Measurements from ENCODE around the gene OST4.
"Not testable (repeated sequence)": the region's sequence is repeated elsewhere in the genome, so short reads cannot be mapped to it uniquely, and the experiment has no call there.

The OST4 gene

GRCh38 chr2:27077231-27077630 is 5.8 kb upstream of the OST4 start:
- no peak for DNase-seq (ENCODE audit: low spot score)
- Histone ChIP-seq H3K4me1 (ENCODE audit: insufficient read depth, poor library complexity, severe bottlenecking) (peaks cover 4% of the 10 kb centered on the region), H3K9me3 (ENCODE audit: severe bottlenecking) (no peaks in the 10 kb centered on the region), H3K4me3 (ENCODE audit: severe bottlenecking) (no peak overlapping the region), H3K27ac (ENCODE audit: poor library complexity, severe bottlenecking) (no peak overlapping the region), H3K27me3 (ENCODE audit: insufficient read depth, poor library complexity, severe bottlenecking) (no peaks in the 10 kb centered on the region), H3K36me3 (ENCODE audit: low read depth) (no peaks in the 10 kb centered on the region)
- ATAC-seq (ENCODE audit: low read depth): no peak
- TF ChIP-seq CTCF (IDR thresholded peaks at IDR 0.05; ENCODE audit: poor library complexity, severe bottlenecking): no peak

GRCh38 chr2:27076323-27076722 is 4.9 kb upstream of the OST4 start:
- no peak for TF ChIP-seq CTCF (IDR thresholded peaks at IDR 0.05; ENCODE audit: poor library complexity, severe bottlenecking)
- peaks cover under 1% of the 10 kb centered on the region for H3K4me1 ChIP-seq (ENCODE audit: insufficient read depth, poor library complexity, severe bottlenecking)
- no peaks in the 10 kb centered on the region for H3K36me3 ChIP-seq (ENCODE audit: low read depth)
- no peaks in the 10 kb centered on the region for H3K9me3 ChIP-seq (ENCODE audit: severe bottlenecking)
- no peak overlapping the region for H3K4me3 ChIP-seq (ENCODE audit: severe bottlenecking)
- H3K27me3 ChIP-seq (ENCODE audit: insufficient read depth, poor library complexity, severe bottlenecking): no peaks in the 10 kb centered on the region
- H3K27ac ChIP-seq (ENCODE audit: poor library complexity, severe bottlenecking): no peak overlapping the region
- ATAC-seq (ENCODE audit: low read depth) (no peak), DNase-seq (ENCODE audit: low spot score) (no peak)

- H3K4me3 ChIP-seq (ENCODE audit: severe bottlenecking); DNase-seq (ENCODE audit: low spot score); H3K36me3 ChIP-seq (ENCODE audit: low read depth); H3K4me1 ChIP-seq (ENCODE audit: insufficient read depth, poor library complexity, severe bottlenecking); H3K9me3 ChIP-seq (ENCODE audit: severe bottlenecking); H3K27me3 ChIP-seq (ENCODE audit: insufficient read depth, poor library complexity, severe bottlenecking); ATAC-seq (ENCODE audit: low read depth); H3K27ac ChIP-seq (ENCODE audit: poor library complexity, severe bottlenecking): not testable (repeated sequence)
These were observed 4.1 kb upstream of the OST4 start for GRCh38 chr2:27075566-27075871.

GRCh38 chr2:27074738-27075565 is 3.5 kb upstream of the OST4 start:
- DNase-seq (ENCODE audit: low spot score): no peak
- H3K27me3 ChIP-seq (ENCODE audit: insufficient read depth, poor library complexity, severe bottlenecking): no peaks in the 10 kb centered on the region
- H3K27ac ChIP-seq (ENCODE audit: poor library complexity, severe bottlenecking): no peak overlapping the region
- ATAC-seq (ENCODE audit: low read depth): no peak
- H3K4me3 ChIP-seq (ENCODE audit: severe bottlenecking): no peak overlapping the region
- no peaks in the 10 kb centered on the region for H3K9me3 ChIP-seq (ENCODE audit: severe bottlenecking)
- peaks cover 3% of the 10 kb centered on the region for H3K4me1 ChIP-seq (ENCODE audit: insufficient read depth, poor library complexity, severe bottlenecking)
- H3K36me3 ChIP-seq (ENCODE audit: low read depth): peaks cover 9% of the 10 kb centered on the region
- no peak for TF ChIP-seq CTCF (IDR thresholded peaks at IDR 0.05; ENCODE audit: poor library complexity, severe bottlenecking)

- H3K27ac ChIP-seq (ENCODE audit: poor library complexity, severe bottlenecking): no peak overlapping the region
- no peak for DNase-seq (ENCODE audit: low spot score)
- no peaks in the 10 kb centered on the region for H3K9me3 ChIP-seq (ENCODE audit: severe bottlenecking)
- no peak overlapping the region for H3K4me3 ChIP-seq (ENCODE audit: severe bottlenecking)
- no peak for TF ChIP-seq CTCF (IDR thresholded peaks at IDR 0.05; ENCODE audit: poor library complexity, severe bottlenecking)
- H3K36me3 ChIP-seq (ENCODE audit: low read depth): peaks cover 20% of the 10 kb centered on the region
- peaks cover 3% of the 10 kb centered on the region for H3K4me1 ChIP-seq (ENCODE audit: insufficient read depth, poor library complexity, severe bottlenecking)
- H3K27me3 ChIP-seq (ENCODE audit: insufficient read depth, poor library complexity, severe bottlenecking): no peaks in the 10 kb centered on the region
- no peak for ATAC-seq (ENCODE audit: low read depth)
These were observed 2.3 kb upstream of the OST4 start for GRCh38 chr2:27073782-27074181.
